Mucosa of descending colon (tissue), 3 donors: Measurements from ENCODE around the gene CFAP20DC. TPM values are rescaled to one million over a fixed set of nuclear protein-coding genes. Genes with fewer than 3 reads are reported as not detected.

Experiments used
- ATAC-seq: fragments of 200-7000 bp; cut with Tn5 transposase; one replicate; pipeline ENCODE4 v1.9.1; 2020; ENCODE audit warnings: mild to moderate bottlenecking, moderate library complexity
- DNase-seq, 3 donors: peaks; one replicate each; pipeline ENCODE4 v3.0.0-alpha.2; 2020
- H3K36me3 ChIP-seq: fragments of 200-600 bp; one replicate; pipeline ENCODE4 v1.8.0; 2021; ENCODE audit warnings: low read depth, mild to moderate bottlenecking
- H3K4me1 ChIP-seq: fragments of 200-600 bp; one replicate; pipeline ENCODE4 v1.8.0; 2021; ENCODE audit warnings: low read depth, mild to moderate bottlenecking
- H3K4me3 ChIP-seq: fragments of 200-600 bp; one replicate; pipeline ENCODE4 v1.8.0; 2021; ENCODE audit warnings: mild to moderate bottlenecking
- H3K9me3 ChIP-seq: fragments of 200-600 bp; one replicate; pipeline ENCODE4 v1.8.0; 2021; ENCODE audit warnings: mild to moderate bottlenecking
- CTCF ChIP-seq: fragments of 200-600 bp; IDR thresholded peaks from one replicate; pipeline ENCODE4 v1.8.0; 2022; ENCODE audit warnings: antibody characterized with exemption, mild to moderate bottlenecking
- intact Hi-C, 2 donors: fragments of 100-400 bp; cut with DNase I in 1 of 2; cut with micrococcal nuclease in 1 of 2; formaldehyde crosslinking; loops; one replicate each; pipeline versions ENCODE4 v1.11.0 to v1.11.1; 2022; cut with DNase I, micrococcal nuclease
- total RNA-seq, 3 donors: library from RNA; stranded (reverse); fragmentation: NEBNext Ultra II Directional in 2 of 3; extraction: Animal tissue kit (Norgen Biotek cat#: 25700) in 2 of 3; gene quantifications; one replicate each; pipeline versions ENCODE4 v1.2.1 to v1.2.4, GENCODE V29; 2021 to 2023
- donor health status: DM: no; HTN: no; CAD: no; lungs with moderate emphysema.
- donor health status: DM: no; HTN: no; CAD: no.
- donor health status: DM: no; HTN: yes; CAD: no.

CFAP20DC gene
- total RNA-seq, 3 donors from 2014 or later: 0.49 to 1.0 (median 0.57) TPM

DNA sequence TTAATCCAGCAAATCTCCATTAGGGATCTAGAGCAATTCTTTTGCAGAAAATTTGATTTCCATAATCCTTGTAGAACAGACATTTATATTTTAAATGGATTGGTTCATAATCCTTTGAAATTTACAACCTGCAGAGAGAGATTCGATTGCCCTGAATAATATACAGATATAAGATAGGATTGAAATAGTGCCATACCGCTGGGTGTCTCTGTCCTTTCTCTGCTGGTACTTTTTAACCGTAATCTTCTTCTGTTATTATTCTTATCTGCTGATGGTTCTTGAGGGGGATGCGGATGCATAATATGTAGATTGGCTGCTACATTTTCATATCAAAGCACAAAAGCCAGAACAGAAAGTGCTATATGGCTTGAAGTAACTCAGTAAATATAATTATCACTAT lies 182.2 kb downstream of the CFAP20DC start:
- no peak for TF ChIP-seq CTCF
- no peaks in the 10 kb centered on the region for H3K9me3 ChIP-seq
- H3K4me1 ChIP-seq: no peaks in the 10 kb centered on the region
- DNase-seq: no peak
- no peak overlapping the region for H3K4me3 ChIP-seq
- no peaks in the 10 kb centered on the region for H3K36me3 ChIP-seq
- intact Hi-C loops: no loop called here
- no peak for ATAC-seq

GRCh38 chr3:58866079-58866478 lies 183.7 kb downstream of the CFAP20DC start:
- H3K9me3 ChIP-seq: no peaks in the 10 kb centered on the region
- H3K36me3 ChIP-seq: no peaks in the 10 kb centered on the region
- DNase-seq: no peak
- H3K4me1 ChIP-seq: no peaks in the 10 kb centered on the region
- no peak overlapping the region for H3K4me3 ChIP-seq
- no peak for TF ChIP-seq CTCF
- no peak for ATAC-seq
- intact Hi-C loops: no loop called here

- no peak overlapping the region for H3K4me3 ChIP-seq
- intact Hi-C loops: no loop called here
- DNase-seq (no peak), ATAC-seq (no peak)
- H3K4me1 ChIP-seq: no peaks in the 10 kb centered on the region
- H3K9me3 ChIP-seq: no peaks in the 10 kb centered on the region
- H3K36me3 ChIP-seq: no peaks in the 10 kb centered on the region
- TF ChIP-seq CTCF: no peak
These were observed 185.3 kb downstream of the CFAP20DC start for GRCh38 chr3:58864480-58864879.

DNA sequence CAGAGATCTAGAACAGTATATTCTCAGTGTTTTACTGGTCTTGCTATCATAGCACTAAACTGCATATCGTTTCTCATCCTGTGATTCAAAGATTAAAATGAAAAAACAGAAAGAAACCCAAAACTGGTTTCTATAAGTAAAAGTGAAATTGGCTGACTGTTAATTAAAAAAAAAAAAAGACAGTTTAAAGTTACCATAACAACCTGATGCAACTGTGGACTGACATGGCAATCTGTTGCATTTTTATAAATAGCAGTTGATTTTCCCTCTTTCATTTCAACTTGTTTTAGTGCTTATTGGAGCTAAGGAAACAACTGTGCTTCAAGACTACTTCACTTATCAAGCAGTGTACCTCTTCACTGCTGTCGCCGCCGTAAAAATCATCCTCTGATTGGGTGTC lies 186.6 kb downstream of the CFAP20DC start:
- no peak overlapping the region for H3K4me3 ChIP-seq
- no peak for ATAC-seq
- H3K9me3 ChIP-seq: no peaks in the 10 kb centered on the region
- no peak for TF ChIP-seq CTCF
- DNase-seq: no peak
- intact Hi-C loops: no loop called here
- peaks cover 1% of the 10 kb centered on the region for H3K4me1 ChIP-seq
- H3K36me3 ChIP-seq: no peaks in the 10 kb centered on the region

DNA sequence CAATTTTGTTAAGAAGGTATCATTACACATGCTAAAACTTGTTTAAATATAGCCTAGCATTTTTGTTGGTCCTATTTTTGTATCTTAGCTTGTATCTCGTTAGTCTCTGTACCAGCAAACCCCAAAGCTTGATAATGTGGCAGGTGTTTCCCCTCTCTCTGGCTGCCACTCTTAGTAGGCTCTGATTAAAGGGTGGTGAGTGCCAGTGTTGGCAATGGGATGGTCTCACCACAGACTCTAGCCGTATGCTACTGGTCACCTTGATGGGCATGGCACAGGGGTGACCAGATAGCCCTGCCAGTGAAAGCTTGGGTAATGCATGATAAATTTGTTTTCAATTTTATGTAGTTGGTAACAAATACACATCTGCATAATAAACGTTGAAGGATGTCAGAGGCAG lies 188.3 kb downstream of the CFAP20DC start:
- H3K9me3 ChIP-seq: no peaks in the 10 kb centered on the region
- TF ChIP-seq CTCF: no peak
- ATAC-seq (no peak), DNase-seq (no peak)
- H3K36me3 ChIP-seq: no peaks in the 10 kb centered on the region
- intact Hi-C loops: no loop called here
- H3K4me1 ChIP-seq: peaks cover 10% of the 10 kb centered on the region
- no peak overlapping the region for H3K4me3 ChIP-seq

GRCh38 chr3:58858126-58858525 lies 191.7 kb downstream of the CFAP20DC start:
- no peak for DNase-seq
- Histone ChIP-seq H3K4me1 (peaks cover 10% of the 10 kb centered on the region), H3K4me3 (no peak overlapping the region), H3K36me3 (no peaks in the 10 kb centered on the region), H3K9me3 (no peaks in the 10 kb centered on the region)
- no peak for TF ChIP-seq CTCF
- intact Hi-C loops: no loop called here
- no peak for ATAC-seq
